H7 (cell line): ENCODE data around the gene USP32. TPM values are rescaled to one million over a fixed set of nuclear protein-coding genes. Genes with fewer than 3 reads are reported as not detected.

Source experiments
- DNase-seq: peaks from one replicate; pipeline ENCODE4 v3.0.0; 2012
- H3K27me3 ChIP-seq: 2 replicates; pipeline ENCODE4 v1.6.0; 2011; ENCODE audit warnings: mild to moderate bottlenecking, low read length; ENCODE audit not compliant: control insufficient read depth, insufficient read depth
- H3K36me3 ChIP-seq: replicated peaks from 2 replicates; pipeline ENCODE4 v1.5.1; 2011; ENCODE audit warnings: low read length; ENCODE audit not compliant: control insufficient read depth, insufficient read depth
- H3K4me3 ChIP-seq: 2 replicates; pipeline ENCODE4 v1.5.1; 2011; ENCODE audit warnings: low read depth, mild to moderate bottlenecking, control low read depth, low read length, moderate library complexity; ENCODE audit not compliant: insufficient read depth
- total RNA-seq: library from RNA; depleted of rRNA; stranded (reverse); fragments of >200 nt; shearing (Covaris generic); gene quantifications from 2 replicates; pipeline ENCODE4 v1.2.3, GENCODE V29; 2014

USP32 gene
- total RNA-seq, 1 experiment from 2014 or later = 60.2 TPM

DNA sequence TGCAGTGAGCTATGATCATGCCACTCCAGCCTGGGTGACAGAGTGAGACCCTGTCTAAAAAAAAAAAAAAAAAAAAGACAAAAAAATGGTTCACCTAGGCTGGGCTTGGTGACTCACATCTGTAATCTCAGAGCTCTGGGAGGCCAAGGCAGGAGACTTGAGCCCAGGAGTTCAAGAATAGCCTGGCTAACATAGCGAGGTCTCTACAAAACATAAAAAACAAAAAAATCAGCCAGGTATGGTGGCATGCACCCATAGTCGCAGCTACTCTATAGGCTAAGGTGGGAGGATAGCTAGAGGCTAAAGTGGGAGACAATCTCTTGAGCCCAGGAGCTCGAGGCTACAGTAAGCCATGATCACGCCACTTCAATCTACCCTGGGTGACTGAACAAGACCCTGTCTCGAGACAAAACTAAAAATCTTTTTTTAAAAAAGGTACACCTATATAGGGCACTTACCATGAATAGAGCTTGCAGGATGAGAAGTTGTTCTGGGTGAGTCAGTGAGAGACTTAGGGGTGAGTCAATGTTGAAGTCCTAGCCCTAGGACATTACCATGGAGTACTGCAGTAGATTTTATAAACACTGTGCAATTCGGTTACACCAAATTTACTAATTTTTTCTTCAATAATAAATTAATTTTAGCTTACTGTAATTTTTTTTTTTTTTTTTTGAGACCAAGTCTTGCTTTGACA is 19.0 kb downstream of the USP32 start:
- DNase-seq = no peak
- Histone ChIP-seq H3K27me3 (no peaks in the 10 kb centered on the region), H3K36me3 (no peaks in the 10 kb centered on the region), H3K4me3 (no peak overlapping the region)

DNA sequence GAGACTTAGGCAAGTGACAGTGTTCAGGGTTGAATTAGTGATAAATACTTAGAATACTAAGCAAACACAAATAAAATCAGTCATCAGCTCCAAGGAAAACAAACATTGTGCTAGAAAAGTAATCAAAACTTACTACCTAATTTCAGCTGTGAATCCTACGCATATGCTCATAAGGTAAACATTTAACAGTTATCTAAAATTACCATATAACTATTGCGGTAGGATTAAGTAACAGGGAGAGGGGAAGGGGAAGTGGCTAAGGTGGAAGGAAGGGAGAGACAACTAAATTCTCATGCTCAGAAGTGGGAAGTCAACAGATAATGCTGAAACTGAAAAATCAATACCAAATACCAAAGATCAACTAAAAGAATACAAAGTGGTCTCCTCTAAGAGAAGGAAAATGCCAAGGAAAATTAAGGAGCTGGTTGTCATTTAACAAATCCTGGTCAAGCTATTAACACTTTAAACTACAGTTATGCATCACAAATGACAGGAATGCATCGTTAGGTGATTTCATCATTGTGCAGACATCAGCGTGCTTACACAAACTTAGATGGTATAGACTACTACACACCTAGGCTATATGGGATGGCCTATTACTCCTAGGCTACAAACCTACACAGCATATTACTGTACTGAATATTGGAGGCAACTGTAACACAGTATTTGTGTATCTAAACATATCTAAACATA is 20.0 kb downstream of the USP32 start:
- H3K36me3 ChIP-seq = no peaks in the 10 kb centered on the region
- no peak for DNase-seq
- no peaks in the 10 kb centered on the region for H3K27me3 ChIP-seq
- H3K4me3 ChIP-seq = no peak overlapping the region

DNA sequence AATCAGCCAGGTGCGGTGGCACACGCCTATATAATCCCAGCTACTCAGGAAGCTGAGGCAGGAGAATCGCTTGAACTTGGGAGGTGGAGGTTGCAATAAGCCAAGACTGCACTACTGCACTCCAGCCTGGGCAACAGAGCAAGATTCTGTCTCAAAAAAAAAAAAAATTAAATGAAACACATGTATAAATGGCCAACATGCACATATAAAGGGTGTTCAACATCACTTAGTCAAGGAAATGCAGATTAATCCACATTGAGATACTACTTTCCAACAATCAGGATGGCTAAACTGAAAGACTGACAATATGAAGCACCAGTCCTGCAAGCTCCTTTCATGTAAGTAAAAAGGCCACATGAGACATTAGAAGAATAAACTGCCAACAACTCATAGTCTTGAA is 20.5 kb downstream of the USP32 start:
- no peak overlapping the region for H3K4me3 ChIP-seq
- no peak for DNase-seq
- H3K27me3 ChIP-seq = no peaks in the 10 kb centered on the region
- H3K36me3 ChIP-seq = no peaks in the 10 kb centered on the region

DNA sequence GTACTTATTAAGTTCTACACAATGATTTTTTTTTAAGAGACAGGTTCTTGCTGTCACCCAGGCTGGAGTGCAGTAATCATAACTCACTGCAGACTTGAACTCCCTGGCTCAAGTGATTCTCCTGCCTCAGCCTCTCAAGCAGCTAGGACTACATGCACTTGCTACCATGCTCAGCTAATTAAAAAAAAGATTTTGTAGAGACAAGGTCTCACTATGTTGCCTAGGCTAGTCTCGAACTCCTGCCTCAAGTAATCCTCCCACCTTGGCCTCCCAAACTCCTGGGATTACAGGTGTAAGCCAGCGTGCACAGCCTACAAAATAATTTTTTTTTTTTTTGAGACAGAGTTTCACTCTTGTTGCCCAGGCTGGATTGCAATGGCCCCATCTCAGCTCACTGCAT is 22.2 kb downstream of the USP32 start:
- Histone ChIP-seq H3K4me3 (no peak overlapping the region), H3K36me3 (no peaks in the 10 kb centered on the region), H3K27me3 (no peaks in the 10 kb centered on the region)
- no peak for DNase-seq

DNA sequence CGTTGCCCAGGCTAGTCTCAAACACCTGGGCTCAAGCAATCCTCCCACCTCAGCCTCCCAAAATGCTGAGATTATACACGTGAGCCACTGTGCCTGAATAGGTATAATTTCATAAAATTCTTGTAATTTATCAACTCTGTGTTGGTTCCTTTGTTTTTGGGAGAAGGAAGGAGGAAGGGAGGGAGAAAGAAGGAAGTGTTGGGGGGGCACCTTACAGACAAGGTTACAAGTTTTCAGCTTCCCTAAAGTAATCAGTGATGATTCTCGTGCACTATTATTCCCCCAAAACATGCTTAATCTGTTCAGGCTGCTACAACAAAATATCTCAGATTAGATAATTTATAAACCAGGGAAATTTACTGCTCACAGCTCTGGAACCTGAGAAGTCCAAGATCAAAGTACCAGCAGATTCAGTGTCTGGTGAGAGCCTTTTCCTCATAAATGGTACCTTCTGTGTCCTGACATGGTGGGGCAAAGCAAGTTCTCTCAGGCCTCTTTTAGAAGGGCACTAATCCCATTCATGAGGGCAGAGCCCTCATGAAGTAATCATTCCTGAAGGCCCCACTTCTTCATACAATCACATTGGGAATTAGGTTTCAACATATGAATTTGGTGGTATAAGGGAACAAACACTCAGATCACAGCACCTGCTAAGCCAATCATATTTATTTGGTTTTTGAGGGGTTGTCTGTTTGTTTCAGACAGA is 28.1 kb downstream of the USP32 start:
- Histone ChIP-seq H3K4me3 (no peak overlapping the region), H3K36me3 (no peaks in the 10 kb centered on the region), H3K27me3 (no peaks in the 10 kb centered on the region)
- no peak for DNase-seq

DNA sequence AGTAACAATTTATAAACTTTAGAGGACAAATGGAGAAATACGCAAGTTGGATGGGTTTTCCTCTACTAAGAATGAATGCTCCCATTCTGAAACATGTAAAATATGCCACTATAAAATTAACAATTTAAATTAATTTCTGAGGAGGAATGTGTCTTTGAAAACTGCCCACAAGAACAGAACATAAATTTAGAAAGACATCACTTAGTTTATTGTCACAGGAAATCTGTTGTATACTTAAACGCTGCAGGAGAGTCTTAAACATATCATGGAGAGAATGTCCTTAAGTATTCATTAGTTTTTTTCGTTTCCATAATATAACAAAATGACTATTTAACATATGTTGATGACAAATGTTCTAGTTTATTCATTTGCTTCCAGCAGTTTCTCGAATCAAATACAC is 29.6 kb downstream of the USP32 start:
- H3K36me3 ChIP-seq = no peaks in the 10 kb centered on the region
- no peak for DNase-seq
- H3K27me3 ChIP-seq = no peaks in the 10 kb centered on the region
- no peak overlapping the region for H3K4me3 ChIP-seq

DNA sequence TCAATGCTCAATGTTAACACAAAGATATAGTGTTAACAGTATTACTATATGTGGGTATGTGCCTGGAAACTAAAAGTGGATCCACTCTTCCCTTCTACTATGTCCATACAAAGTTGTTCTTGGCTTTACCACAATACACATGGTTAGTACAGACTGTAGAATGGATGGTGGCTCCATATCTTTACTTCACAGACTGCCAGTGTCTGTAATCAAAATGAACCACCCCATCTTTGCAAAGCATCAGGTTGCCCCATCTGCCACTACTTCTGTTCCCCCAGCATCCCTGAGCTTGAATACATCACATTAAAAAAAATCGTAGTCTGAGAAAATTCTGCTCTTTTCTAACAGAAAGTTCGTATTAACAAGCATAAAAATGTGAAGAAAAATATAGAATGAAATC is 30.0 kb downstream of the USP32 start:
- Histone ChIP-seq H3K36me3 (no peaks in the 10 kb centered on the region), H3K4me3 (no peak overlapping the region), H3K27me3 (no peaks in the 10 kb centered on the region)
- no peak for DNase-seq

DNA sequence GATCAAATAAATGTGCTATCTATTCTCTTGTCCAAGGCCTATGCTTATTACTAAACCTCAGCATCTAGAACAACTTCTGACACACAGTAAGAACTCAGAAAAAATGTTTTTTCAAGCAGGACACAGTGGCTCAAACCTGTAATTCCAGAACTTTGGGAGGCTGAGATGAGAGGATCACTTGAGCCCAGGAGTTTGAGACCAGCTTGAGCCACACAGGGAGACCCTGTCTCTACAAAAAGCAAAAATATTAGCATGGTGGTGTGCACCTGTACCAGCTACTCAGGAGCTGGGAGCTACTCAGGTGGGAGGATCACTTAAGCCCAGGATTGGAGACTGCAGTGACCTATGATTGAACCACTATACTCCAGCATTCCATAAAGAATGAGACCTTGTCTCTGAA is 32.5 kb downstream of the USP32 start:
- H3K36me3 ChIP-seq = no peaks in the 10 kb centered on the region
- H3K4me3 ChIP-seq = no peak overlapping the region
- H3K27me3 ChIP-seq = no peaks in the 10 kb centered on the region
- DNase-seq = no peak

DNA sequence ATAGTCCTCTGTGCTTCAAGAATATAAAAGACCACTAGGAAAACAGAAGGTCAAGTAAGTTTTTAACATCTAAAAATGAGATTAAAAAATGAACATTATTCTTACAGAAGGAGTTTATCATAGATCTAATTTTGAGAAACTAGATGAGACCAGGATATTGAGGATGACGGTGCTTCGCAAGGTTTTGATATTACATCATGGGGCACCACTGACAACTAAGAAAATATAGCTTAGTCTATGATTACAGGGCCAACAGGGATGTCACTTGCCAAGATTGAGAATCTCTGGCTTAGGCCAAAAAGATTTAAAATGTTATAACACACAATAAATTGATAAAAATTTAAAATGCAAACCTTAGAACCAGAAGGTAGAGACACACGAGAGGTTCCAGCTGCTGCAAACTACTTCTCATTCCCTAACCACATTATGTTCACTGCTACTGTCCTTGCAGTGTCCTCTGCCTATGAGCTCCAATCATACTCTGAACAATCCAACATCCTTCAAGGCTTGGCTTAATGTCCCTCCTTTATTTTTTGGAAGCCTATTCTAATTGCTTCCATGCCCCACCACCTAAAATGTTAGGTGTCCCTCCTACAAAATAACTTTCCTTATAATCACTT is 33.2 kb downstream of the USP32 start:
- H3K27me3 ChIP-seq = no peaks in the 10 kb centered on the region
- no peaks in the 10 kb centered on the region for H3K36me3 ChIP-seq
- DNase-seq = no peak
- no peak overlapping the region for H3K4me3 ChIP-seq

DNA sequence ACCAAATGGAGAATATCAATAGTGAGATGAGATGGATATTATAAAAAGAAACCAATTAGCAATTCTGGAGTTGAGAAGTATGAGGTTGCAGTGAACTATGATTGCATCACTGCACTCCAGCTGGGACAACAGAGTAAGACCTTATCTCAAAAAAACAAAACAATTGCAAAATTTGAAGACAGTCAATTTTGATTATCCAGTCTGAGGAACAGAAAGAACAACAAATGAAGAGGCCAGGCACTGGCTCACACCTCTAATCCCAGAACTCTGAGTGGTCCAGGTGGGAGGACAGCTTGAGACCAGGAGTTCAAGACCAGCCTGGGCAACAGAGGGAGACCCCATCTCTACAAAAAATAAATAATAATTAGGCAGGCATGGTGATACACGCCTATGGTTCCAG is 35.0 kb downstream of the USP32 start:
- DNase-seq = no peak
- no peaks in the 10 kb centered on the region for H3K36me3 ChIP-seq
- no peak overlapping the region for H3K4me3 ChIP-seq
- no peaks in the 10 kb centered on the region for H3K27me3 ChIP-seq

DNA sequence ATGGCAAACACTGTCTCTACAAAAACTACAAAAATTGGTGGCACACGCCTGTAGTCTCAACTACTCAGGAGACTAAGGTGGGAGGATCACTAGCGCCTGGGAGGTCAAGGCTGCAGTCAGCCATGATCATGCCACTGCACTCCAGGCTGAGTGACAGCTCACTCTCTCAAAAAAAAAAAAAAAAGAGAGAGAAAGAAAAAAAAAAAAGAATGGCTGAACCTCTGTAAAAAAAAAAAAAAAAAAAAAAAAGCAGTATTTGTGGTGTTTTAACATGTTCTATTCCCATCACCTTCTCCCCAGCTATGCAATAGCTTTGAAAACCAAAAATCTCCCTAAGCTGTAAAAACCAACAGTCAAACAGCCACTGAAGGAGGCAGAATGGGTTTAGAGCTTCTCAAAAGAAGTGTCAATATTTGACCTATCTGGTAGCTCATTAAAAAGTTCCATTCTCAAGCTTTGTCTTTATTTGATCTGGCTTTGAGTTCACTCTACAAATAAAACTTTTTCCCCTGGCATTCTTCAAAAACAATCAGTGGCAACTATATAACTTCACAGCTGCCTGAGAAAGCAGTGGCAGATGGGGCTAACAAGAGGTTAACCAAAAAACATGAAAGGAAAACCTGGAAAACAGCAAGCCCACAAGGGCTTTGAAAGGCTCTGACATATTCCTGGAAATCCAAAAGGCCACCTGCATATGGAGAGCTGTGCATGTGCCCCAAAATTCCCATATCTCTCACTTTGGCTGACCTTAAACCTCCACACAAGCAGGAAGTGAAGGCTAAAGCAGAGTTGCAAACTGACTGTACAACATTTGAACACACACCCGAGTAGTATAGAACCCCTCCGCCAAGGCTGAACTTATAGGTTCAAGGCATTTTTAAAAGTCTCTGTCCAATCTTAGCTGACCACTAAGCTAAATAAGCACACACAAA is 36.0 kb downstream of the USP32 start:
- no peaks in the 10 kb centered on the region for H3K36me3 ChIP-seq
- DNase-seq = no peak
- H3K27me3 ChIP-seq = no peaks in the 10 kb centered on the region
- H3K4me3 ChIP-seq = no peak overlapping the region

DNA sequence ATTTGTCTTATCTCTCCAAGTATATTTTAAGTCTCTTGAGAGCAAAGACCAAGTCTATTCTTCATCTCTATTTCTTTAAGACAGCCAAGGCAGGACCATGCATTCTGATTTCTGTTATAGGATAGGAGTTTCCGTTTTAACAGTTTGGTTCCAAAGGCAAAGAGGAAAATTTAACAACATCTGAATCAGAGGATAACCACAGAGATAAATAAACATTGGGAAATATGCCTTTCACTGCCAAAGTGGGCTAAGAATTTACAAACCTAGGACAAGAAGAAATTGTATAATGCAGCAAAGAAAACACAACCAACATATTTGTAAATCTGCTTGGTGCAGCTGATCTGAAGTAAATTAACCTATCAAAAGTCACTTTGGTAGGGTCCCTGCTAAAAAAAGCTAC is 37.7 kb downstream of the USP32 start:
- H3K27me3 ChIP-seq = no peaks in the 10 kb centered on the region
- DNase-seq = no peak
- H3K36me3 ChIP-seq = no peaks in the 10 kb centered on the region
- no peak overlapping the region for H3K4me3 ChIP-seq

DNA sequence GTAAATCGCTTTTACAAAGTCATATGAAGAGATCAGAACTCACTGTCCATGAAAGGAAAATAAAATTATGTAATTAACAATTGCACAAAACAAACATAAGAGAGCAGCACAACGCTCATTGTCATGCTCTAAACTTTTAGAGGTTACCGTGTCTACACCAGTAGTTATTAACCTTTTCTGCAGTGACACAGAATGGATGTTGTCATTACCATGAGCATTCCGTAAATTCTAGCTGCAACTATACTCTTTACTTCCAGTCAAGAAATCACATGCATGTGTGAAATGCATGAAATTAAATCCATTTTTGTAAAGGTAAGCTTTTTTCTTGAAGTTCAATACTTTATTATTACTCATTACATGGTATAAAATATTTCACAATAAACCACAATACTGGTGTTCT is 38.2 kb downstream of the USP32 start:
- DNase-seq = no peak
- Histone ChIP-seq H3K27me3 (no peaks in the 10 kb centered on the region), H3K36me3 (no peaks in the 10 kb centered on the region), H3K4me3 (no peak overlapping the region)

DNA sequence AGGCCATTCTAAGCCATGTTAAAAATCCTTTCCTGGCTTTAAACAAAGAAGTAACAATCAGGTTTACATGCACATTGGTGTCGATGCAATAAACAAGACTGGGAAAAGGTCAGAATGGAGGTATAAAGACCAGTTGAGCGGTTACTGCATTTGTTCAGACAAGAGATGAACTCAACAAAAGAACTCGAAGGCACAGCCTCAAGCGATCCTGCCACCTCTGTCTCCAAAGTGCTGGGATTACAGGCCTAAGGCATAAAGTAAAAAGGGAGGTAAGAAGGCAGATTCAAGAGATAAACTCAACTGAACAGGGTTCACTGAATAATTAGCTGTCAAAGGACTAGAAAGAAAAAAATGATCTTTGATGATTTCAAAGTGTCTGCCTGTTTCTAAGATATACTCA is 39.4 kb downstream of the USP32 start:
- no peak for DNase-seq

More for the DNA sequence above, 39.4 kb downstream of the USP32 start:
- Histone ChIP-seq H3K36me3 (no peaks in the 10 kb centered on the region), H3K27me3 (no peaks in the 10 kb centered on the region), H3K4me3 (no peak overlapping the region)
